HG03469 (cell line): ENCODE data around the gene AKAP13.

Source experiments
- ATAC-seq: cut with Tn5 transposase; IDR thresholded peaks from one replicate; pipeline ENCODE4 v1.9.1; 2021; ENCODE audit warnings: mild to moderate bottlenecking, moderate library complexity, moderate number of reproducible peaks; ENCODE audit not compliant: unreplicated experiment

Gene AKAP13

DNA sequence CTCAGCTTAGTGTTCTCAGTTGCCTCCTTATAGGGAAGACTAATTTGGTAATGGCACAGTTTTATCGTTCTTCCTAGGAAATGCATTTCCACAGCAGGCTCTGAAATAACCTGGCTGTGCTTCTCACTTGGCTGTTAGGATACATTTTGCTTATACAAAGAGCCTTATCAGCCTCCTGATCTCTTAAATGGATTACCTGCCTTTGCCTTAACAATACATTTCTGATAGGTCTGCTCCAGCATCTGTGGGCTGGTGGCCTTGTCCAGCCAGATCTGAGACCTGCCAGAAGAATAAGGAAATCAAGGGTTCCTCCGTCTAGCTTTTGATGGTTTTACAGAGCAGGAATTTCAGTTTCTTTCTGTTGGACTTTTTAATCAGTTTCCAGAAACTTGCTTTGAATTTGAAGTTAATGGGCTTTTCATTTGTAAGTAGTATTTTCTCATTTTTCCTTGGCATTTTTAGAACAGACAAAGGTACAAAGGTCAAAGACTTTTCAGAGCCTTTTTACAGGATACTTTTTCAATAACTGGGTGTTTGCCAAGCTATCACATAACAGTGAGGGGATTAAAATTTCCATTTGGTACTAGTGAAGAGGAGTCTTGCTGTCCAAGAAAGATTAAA, 116.3 kb downstream of the AKAP13 start:
- no peak for ATAC-seq

DNA sequence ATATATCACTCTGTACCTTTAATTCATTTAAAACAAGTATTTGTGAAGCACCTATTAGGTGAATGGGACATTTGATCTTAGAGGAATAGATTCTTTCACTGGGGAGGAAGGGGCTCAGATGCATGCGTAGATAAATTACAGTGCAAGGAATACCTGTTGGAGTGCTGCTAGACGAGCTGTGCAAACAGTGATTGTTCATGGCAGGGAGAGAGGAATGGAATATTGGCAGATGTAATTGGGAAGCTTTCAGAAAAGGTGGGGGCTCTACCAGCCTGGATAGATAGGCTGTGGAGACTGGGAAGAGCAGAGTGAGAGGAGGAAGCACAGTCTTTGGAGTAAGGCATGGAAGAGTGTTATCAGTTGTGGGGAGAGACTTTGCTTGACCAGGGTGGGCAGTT, 116.8 kb downstream of the AKAP13 start:
- no peak for ATAC-seq

DNA sequence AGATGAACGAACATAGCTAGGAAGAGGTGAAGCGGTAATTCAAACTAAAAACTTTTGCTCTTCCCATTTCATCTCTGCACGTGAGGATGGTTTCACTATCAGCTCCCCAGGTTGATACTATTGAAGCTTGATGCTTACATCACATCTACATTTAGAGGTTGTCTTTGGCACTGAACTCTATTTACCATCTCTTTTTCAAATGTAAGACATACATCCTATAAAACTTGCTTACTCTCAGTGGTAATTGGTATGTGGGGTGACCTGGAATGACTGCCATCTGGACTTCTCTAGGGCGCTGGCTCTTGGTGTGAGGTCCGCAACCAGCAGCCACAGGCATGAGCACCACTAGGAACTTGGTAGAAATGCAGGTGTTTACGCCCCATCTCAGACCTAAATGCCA, 118.1 kb downstream of the AKAP13 start:
- ATAC-seq: no peak

DNA sequence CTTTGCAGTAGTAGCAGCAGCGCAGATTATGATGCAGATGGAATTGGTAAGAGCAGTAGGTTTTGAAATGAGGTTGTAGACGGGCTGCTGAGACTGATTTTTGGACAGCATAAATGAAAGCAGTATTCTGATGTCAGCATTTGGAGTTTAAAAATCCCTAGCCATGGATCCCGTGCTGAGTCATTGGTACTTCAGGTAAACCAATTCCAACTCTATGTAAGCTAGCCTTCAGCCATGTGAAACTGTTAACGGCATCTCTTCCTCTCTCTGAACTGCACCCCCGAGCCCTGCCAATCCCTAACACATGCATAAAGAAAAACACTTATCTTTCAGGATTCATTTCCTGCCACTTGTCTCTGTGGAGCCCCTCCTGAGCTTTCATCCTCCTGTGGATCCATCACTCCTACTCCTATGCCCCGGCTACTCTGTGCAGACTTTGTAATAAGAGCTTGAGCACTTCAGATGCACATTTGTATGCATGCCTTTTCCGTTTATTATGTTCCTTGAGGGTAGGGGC, 119.0 kb downstream of the AKAP13 start:
- no peak for ATAC-seq

DNA sequence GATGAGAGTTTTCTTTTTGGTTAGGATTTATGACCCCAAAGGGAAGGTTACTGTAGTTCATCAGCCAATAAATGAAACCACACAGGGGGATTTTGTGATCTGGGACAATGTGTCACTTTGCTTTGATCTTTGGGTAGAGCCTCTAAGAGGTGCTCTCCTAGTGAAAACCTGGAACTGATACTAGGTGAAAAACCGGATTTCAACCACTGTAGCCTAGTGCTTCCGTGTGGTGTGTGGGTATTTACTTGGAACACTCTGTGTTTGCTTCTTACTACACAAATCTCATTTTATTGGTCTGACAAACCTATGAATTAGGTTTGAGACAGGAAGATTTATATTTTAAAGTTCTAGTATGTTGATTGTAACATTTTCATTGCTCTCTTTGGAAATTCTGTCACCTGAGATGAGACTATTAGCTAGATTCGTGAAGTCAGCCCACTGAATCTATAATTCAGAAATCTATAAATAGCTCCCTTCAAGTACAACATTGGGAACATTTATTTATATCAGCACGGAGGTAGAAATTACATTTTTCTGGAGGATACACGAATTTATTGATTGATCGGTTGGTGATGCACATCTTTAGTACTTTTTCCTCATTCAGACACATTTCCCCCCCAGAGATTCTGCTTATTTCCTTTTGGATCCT, 119.8 kb downstream of the AKAP13 start:
- ATAC-seq: no peak

DNA sequence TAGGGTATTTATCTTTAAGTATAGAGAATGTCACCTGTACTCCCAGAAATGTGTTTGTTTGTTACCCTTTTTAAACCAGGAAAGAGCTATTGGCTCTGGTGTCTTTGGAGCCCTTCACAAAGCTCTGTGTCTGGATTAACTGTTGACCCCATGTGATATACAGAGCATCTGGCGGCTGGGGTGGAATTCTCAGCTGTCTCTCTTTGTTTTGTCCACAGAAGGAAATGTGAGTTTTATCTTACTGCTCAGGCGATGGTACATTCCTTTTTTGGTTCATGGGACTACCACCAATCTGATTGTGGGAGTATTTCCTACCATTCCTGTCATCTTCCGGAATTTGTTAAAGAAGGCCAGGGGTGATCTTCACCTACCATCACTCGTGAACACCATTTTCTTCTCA, 120.3 kb downstream of the AKAP13 start:
- no peak for ATAC-seq

DNA sequence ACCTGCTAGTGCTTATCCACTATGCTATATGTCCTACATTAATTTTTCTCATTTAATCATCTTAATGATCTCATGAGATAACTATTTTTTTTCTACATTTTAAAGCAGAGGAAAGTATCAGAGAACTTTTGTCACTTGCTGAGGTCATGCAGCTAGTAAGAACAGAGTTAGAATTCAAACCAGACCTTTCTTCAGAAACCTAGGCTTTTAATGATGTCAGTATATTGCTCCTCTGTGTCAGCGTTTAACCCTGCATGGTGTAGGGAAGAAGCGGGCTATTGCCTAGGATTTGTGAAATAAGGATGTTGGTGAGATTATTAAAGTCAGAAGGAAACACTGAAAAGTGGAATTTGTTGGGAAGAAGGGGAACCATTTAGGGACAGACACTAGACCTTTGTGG, 121.2 kb downstream of the AKAP13 start:
- ATAC-seq: no peak

DNA sequence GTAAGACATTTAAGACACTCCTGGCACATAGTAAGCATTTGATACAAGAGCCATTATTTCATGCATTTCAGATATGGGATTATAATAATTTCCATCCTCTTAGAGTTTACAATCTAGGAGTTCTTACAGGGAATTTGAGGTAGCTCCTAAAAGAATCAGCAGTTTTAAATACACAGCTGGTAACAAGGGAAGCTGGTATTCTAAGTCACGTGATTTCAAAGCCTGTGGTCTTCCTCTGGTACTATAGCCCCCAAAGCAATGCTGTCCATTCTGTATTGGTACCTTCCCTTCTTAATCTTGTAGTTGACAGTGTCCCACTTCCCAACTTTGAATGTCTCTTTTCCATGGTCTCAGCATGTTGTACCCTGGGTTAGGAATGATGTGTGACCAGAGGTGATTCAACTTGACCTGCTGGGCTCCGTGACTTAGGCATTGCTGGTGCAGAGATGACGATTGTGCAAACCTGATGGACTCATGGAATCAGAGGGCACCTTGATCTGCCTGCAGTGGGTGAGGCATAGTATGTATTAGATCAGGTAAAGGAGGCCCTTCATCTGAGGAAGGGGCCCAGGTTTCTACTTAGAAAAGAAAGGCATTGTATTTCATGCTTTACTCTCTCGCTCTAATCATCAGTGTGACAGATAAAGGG, 122.9 kb downstream of the AKAP13 start:
- no peak for ATAC-seq

DNA sequence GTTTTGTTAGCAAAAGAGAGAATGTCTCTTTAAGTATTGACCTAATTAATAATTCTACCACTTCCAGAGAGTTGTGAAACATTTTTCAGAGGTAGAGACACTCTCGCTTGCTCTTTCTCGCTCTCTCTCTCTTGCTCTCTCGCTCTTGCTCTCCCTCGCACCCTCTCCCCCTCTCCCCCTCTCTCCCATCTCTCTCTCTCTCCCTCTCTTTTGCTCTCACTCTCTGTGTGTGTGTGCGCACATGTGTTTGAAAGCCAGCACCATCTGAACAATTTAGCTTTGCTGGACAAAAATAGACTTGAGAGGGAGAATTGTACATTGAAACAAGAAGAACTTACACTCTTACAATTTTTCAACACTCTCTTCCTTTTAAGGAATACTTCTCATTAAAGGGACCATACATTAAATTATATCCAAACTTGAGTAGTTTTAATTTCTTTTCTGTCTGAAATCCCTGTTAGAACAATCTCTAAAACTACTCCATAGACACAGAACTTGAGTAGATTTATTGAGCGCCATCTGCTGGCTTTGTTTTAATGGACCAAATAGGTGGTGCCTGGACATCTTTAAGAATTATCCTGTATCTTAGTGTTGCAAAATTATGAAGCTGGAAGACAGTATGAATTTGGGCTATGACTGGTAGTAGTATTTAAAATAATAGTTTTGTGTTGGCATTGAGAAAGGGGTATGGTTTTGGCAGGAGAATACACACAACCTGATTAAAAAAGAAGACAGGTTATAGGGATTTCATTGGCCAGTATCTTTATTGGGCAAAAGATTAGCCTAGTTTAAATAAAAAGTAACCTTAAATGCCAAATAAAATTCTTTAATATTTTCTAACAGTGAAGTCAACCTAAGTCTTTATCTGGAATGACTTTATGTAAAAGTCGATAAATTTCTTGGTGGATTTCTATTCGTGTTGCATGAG, 124.6 kb downstream of the AKAP13 start:
- no peak for ATAC-seq

DNA sequence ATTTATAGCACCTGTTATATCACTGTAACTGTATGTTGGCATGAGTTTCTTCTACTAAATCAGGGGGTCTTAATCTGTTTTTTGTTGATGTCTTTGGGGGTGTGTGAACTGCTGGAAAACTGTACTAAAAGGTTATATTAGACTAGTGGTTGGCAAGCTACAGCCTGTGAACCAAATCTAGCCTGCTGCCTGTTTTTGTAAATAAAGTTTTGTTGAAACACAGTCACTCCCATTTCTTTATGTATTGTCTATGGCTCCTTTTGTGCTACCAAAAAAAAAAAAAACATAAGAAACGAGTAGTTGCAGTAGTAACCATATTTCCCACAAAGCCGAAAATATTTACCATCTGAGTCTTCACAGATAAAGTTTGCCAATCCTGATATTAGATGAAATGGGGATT, 126.7 kb downstream of the AKAP13 start:
- no peak for ATAC-seq

DNA sequence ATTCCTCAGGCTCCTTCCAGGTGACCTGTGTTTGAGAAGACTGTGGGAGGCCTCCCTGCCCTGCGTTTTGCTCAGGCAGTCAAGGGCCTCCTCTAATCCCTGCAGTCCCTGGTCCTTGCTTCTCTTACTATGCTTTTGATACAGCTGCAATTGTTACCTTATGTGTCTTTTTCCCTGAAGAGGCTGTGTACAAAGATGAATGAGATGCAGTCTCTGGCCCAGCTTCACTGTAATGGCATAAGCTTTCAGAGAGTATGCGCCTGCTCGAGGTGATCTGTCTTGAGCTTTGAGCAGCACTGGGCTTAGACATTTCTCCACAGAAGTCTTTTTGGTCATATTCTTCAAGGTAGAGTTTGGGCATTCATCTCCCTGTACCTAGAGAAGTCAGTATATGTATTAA, 129.6 kb downstream of the AKAP13 start:
- no peak for ATAC-seq

DNA sequence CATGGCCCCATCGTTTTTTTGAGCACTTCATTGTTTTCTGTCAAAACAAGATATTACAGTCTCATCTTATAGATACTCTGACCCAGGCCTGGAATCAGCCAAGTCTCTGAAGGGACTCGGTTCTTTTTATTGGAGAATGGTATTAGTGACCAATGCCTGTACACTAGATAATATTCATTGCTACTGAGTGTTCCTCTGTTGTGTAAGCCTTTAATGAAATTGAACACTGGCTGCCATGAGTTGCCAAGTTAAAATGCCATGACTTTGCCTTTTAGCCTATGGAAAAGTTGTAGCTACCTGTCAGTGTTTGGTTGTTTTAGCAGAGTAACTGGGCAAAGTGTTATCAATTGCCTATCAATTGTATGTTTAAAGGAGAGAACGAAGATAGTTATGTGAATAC, 134.0 kb downstream of the AKAP13 start:
- no peak for ATAC-seq

DNA sequence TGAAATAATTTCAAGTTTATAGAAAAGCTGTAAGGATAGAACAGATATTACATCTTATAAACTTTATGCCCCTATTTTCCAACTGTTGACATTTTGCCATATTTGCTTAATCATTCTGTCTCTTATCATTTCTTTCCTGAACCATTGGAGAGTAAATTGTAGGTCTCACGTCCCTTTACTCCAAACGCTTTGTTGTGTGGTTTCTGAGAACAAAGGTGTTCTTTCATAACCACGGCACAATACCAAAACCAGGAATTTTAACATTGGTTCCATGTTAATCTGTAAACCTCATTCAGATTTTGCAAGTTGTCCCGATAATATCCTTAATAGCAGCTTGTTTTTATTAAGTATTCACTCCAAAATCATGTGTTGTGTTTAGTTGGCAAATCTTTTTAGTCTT, 134.8 kb downstream of the AKAP13 start:
- ATAC-seq: no peak

DNA sequence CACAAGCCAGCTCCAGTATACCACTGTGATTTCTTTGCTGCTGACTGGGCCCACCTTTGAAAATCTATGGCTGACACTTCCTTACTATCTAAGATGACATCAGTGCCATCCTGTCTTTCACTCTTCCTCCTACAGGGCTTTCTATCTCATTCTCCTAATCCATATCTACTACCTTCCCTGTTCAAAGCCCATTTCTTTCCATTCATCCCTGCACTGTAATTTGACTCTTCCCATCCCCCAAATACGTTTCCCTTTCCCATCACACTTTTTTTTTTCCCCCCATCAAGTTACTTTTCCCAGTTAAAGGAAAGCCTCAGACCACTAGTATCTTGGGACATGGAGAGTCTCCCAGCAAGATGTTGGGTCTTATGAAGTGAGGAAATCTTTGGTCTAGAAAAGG, 136.7 kb downstream of the AKAP13 start:
- no peak for ATAC-seq

DNA sequence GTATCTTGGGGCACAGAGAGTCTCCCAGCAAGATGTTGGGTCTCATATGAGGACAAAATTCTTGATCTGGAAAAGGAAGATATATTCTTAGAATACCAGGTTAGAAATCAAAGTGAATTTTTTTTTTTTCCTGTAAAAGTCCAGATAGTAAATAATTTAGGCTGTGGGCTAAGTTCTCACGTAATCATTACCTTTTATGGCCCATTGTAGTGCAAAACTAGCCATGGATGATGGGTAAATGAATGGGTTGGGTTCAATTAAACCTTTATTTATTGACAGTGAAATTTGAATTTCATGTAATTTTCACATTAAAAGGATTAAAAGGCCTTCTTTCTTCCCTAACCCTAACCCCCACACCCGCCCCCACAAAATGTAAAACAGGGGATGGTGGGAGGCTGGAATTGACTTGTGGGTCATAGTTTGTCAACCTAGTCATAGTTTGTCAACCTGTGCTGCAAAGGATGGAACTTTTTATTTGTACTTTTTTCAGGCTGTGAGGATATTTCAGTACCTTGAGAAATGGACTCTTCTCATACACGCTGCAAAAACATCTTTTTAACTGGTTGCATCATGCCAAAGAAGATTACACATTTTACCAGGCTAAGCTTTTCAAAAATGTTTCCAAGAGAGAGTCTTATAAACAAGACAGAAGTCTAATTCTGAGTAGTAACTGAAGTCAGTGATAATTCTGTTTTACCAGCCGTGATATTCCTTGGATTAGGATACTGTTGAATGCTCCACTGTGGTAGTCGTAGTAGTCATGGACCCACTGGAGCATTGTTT, 138.8 kb downstream of the AKAP13 start:
- ATAC-seq: no peak

DNA sequence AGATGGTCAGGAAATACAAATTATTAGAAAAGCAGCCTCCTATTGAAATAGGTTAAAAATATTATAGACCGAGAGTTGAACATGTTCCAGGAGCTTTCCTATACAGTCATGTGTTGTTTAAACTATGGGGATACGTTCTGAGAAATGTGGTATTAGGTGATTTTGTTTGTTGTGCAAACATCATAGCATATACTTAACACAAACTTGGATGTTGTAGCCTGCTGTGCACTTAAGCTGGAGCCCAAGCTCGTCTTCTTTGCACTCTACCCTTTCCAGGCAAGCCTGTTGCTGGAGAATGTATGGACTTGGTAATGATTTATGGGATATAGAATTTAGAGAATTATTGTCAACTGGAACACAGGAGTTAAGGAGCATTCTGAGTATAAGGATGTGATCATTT, 140.2 kb downstream of the AKAP13 start:
- no peak for ATAC-seq

DNA sequence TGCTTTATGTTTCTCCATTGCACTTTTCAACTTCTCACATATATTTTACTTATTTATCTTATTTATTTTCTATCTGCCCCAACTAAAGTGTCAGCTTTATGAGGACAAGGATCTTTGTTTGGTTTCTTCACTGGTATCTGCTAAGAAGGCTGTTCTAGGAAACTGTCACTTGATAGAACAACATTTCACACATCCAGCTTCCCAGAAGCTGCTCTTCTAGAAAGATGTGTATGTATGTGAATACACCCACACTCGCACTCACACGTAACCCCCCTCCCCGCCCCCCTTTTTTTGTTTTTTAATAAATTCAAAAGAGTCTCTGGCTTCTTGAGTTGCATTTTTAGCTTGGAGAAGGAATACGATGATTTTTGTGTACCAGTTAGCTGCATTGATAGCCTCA, 143.1 kb downstream of the AKAP13 start:
- ATAC-seq: no peak

DNA sequence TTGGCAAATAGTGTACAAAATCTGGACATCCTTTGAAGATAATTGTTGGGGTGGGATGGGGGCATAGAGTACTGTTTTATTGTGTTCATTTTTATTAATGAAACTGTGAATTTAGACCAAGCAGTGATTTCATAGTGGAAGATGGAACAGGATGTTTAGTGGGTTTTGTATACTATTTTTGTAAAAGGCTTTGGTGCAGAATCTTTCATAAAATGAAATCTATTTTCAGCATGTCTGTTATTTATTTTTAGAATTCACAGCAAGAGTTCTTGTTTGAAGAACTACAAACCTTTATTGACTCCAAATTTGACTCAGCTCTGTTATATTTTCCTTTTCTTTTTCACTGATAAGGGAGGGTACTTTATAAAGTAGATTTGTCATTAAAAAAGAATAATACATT, 145.4 kb downstream of the AKAP13 start:
- no peak for ATAC-seq

DNA sequence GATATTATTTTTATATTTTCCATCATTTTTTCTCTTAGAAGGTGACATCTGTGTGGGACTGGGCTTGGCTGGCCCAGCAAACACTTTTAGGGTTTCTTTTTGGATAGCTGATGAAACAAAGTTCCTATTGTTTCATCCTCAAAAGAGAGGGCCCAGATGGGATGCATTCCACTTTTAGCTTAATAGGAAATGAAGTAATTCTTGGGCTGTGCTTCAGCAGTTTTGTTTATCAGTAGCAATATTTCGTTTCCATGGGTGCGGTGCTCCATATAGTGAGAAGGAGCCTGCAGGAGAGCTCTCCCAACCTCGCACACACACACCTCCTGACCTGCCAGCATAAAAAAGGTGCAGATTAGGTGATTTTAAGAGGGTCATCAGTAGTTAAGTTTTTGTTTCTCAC, 147.5 kb downstream of the AKAP13 start:
- no peak for ATAC-seq

DNA sequence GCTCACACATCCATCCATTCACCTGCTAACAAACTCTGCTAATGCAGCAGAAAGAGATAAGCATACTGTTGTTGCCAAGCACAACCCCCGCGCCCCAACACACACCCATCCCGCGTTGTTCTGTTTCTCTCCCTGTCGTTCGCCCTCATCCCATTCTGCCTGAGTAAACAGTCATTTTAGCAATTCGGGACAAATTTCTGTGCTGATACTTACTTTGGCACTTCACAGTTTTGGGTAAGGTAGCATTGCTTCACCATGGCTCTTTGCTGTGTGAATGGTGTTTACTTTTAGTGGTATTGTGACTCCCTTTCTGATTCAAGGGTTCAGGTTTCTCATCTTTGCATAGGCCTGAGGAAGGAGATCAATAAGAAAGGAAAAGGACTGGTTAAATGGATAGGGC, 149.7 kb downstream of the AKAP13 start:
- no peak for ATAC-seq

DNA sequence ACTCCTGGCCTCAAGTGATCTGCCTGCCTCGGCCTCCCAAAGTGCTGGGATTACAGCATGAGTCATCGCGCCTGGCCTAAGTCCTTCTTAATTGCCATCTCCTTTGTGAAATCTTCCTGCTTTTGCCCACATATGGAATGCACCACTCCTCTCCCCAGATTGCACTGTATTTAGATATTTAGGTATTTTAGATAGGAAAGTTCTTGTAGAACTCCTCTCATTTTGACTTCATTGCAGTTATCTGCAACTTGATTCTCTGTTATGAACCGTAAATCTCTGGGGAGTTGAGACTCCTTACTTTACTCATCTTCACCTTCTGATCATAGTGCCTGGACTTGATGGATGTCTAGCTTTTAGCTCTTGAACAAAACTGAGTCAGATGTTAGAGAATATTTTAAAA, 150.7 kb downstream of the AKAP13 start:
- ATAC-seq: no peak
